K562 (cell line): Measurements from ENCODE around the gene LYAR. TPM values are rescaled to one million over a fixed set of nuclear protein-coding genes. Genes with fewer than 3 reads are reported as not detected.

Experiments
- ARID1B ChIP-seq: fragments of 450-650 bp; IDR thresholded peaks from 2 replicates; pipeline ENCODE4 v1.6.1; 2016; ENCODE audit warnings: antibody characterized with exemption, mild to moderate bottlenecking, inconsistent platforms
- CBX1 ChIP-seq: sonication (generic); IDR thresholded peaks from 2 replicates; pipeline ENCODE4 v1.6.1; 2016; ENCODE audit warnings: antibody characterized with exemption, low read depth, mild to moderate bottlenecking
- CBX5 ChIP-seq: IDR thresholded peaks from 2 replicates; pipeline ENCODE4 v1.6.1; 2014; ENCODE audit warnings: low read depth, borderline replicate concordance
- DDX20 ChIP-seq: fragments of 450-650 bp; IDR thresholded peaks from 2 replicates; pipeline ENCODE4 v1.6.1; 2016; ENCODE audit warnings: missing genetic modification characterization, low read depth, mild to moderate bottlenecking, missing compliant biosample characterization, moderate library complexity
- DPF2 ChIP-seq: fragments of 450-650 bp; IDR thresholded peaks from 2 replicates; pipeline ENCODE4 v1.6.1; 2016
- MEF2D ChIP-seq: conservative IDR thresholded peaks from 2 replicates; pipeline ENCODE4 v1.6.1; 2016; ENCODE audit warnings: low read depth, missing genetic modification characterization, missing compliant biosample characterization
- MEIS2 ChIP-seq: fragments of 450-650 bp; IDR thresholded peaks from 2 replicates; pipeline ENCODE4 v1.6.1; 2014; ENCODE audit warnings: mild to moderate bottlenecking; ENCODE audit not compliant: partially characterized antibody
- MYC ChIP-seq, 2 experiments: fragments of 250-450 bp in 1 of 2; sonication (Bioruptor Pico) in 1 of 2; IDR thresholded peaks; 2 replicates each; pipeline versions ENCODE4 v1.5.1 to v1.6.1; 2012 to 2021; ENCODE audit warnings: low read depth in 2 of 2, borderline replicate concordance in 1 of 2, improper control_type of control experiment in 1 of 2, low read length in 1 of 2, mild to moderate bottlenecking in 1 of 2, moderate library complexity in 1 of 2
- RBM25 ChIP-seq: fragments of 200-400 bp; formaldehyde crosslinking; IDR thresholded peaks from 2 replicates; pipeline ENCODE4 v1.6.1; 2018; ENCODE audit warnings: low read length, low read depth, moderate library complexity; ENCODE audit not compliant: severe bottlenecking
- RFX1 ChIP-seq: fragments of 450-650 bp; IDR thresholded peaks from 2 replicates; pipeline ENCODE4 v1.6.1; 2016; ENCODE audit warnings: mild to moderate bottlenecking, moderate library complexity
- SAFB ChIP-seq: fragments of 200-400 bp; formaldehyde crosslinking; IDR thresholded peaks from 2 replicates; pipeline ENCODE4 v1.6.1; 2017; ENCODE audit warnings: low read depth, low read length, borderline replicate concordance
- SIRT6 ChIP-seq: IDR thresholded peaks from one replicate; pipeline ENCODE4 v1.6.1; 2012; ENCODE audit warnings: low read depth, mild to moderate bottlenecking, control low read depth, inconsistent platforms, low read length, moderate library complexity
- SMAD1 ChIP-seq: fragments of 150-350 bp; IDR thresholded peaks from 2 replicates; pipeline ENCODE4 v1.6.1; 2014; ENCODE audit warnings: low read length, low read depth; ENCODE audit not compliant: partially characterized antibody
- TAF15 ChIP-seq: fragments of 200-400 bp; formaldehyde crosslinking; IDR thresholded peaks from 2 replicates; pipeline ENCODE4 v1.6.1; 2017; ENCODE audit warnings: mild to moderate bottlenecking, low read depth, low read length, moderate library complexity
- TAF9B ChIP-seq: fragments of 450-650 bp; IDR thresholded peaks from 2 replicates; pipeline ENCODE4 v1.6.1; 2018; ENCODE audit warnings: mild to moderate bottlenecking; ENCODE audit not compliant: partially characterized antibody
- TBP ChIP-seq: optimal IDR thresholded peaks from 2 replicates; pipeline ENCODE3; 2011; ENCODE audit warnings: low read depth, low read length, improper control_type of control experiment
- TRIM24 ChIP-seq, 2 experiments: fragments of 450-650 bp; IDR thresholded peaks; 2 replicates each; pipeline ENCODE4 v1.6.1; 2016
- ZNF23 ChIP-seq: fragments of 250-450 bp; sonication (Bioruptor Pico); IDR thresholded peaks from 2 replicates; pipeline ENCODE4 v1.4.0; 2020; ENCODE audit warnings: mild to moderate bottlenecking
- ZNF311 ChIP-seq: fragments of 250-450 bp; sonication (Bioruptor Pico); IDR thresholded peaks from 2 replicates; pipeline ENCODE4 v1.4.0; 2020; ENCODE audit warnings: mild to moderate bottlenecking, moderate library complexity
- ZNF41 ChIP-seq: fragments of 250-450 bp; sonication (Bioruptor Pico); conservative IDR thresholded peaks from 2 replicates; pipeline ENCODE4 v1.4.0; 2020; ENCODE audit warnings: mild to moderate bottlenecking
- ZNF785 ChIP-seq: fragments of 250-450 bp; sonication (Bioruptor Pico); IDR thresholded peaks from 2 replicates; pipeline ENCODE4 v1.4.0; 2020; ENCODE audit warnings: mild to moderate bottlenecking
- polyA plus RNA-seq, 8 experiments: library from polyadenylated mRNA; depleted of rRNA in 4 of 8; stranded (reverse) in 5 of 8; unstranded in 3 of 8; fragments of >200 nt; fragmentation: Nextera tagmentation in 2 of 8; fragmentation: Illumina TruSeq in 1 of 8; extraction: Ambion mirVana in 2 of 8; extraction: Trizol in 1 of 8; gene quantifications; 2 replicates each; pipeline versions ENCODE4 v1.2.1 to v1.2.3, GENCODE V29; 2011 to 2014; ENCODE audit warnings: inconsistent platforms in 1 of 8, missing spikeins in 1 of 8
- total RNA-seq, 7 experiments: library from RNA; depleted of rRNA in 6 of 7; stranded (reverse); fragments of >200 nt in 6 of 7; fragmentation: Illumina TruSeq in 2 of 7; extraction: Trizol in 2 of 7; gene quantifications; 2 replicates each; pipeline versions ENCODE4 v1.2.1 to v1.2.3, GENCODE V29; 2011 to 2021; ENCODE audit warnings: low replicate concordance in 1 of 7
- TF ChIP-seq, protein P1 (sequence below): fragments of 450-650 bp; formaldehyde crosslinking; IDR thresholded peaks from 2 replicates; pipeline ENCODE4 v1.4.0; 2020; ENCODE audit warnings: mild to moderate bottlenecking, moderate library complexity
- TF ChIP-seq, protein P2 (sequence below): fragments of 450-650 bp; IDR thresholded peaks from 2 replicates; pipeline ENCODE4 v1.6.1; 2017; ENCODE audit warnings: antibody characterized with exemption, mild to moderate bottlenecking
- TF ChIP-seq, protein P3 (sequence below): fragments of 450-650 bp; conservative IDR thresholded peaks from 2 replicates; pipeline ENCODE4 v1.6.1; 2016; ENCODE audit warnings: missing genetic modification characterization, low read depth, mild to moderate bottlenecking, control low read depth, missing compliant biosample characterization

The LYAR gene
- total and polyA plus RNA-seq, 9 of the 15 experiments (the other 6 are each of a cell fraction or from before 2014, with no cell fraction given), result 28.3 to 172 (median 127) TPM

DNA sequence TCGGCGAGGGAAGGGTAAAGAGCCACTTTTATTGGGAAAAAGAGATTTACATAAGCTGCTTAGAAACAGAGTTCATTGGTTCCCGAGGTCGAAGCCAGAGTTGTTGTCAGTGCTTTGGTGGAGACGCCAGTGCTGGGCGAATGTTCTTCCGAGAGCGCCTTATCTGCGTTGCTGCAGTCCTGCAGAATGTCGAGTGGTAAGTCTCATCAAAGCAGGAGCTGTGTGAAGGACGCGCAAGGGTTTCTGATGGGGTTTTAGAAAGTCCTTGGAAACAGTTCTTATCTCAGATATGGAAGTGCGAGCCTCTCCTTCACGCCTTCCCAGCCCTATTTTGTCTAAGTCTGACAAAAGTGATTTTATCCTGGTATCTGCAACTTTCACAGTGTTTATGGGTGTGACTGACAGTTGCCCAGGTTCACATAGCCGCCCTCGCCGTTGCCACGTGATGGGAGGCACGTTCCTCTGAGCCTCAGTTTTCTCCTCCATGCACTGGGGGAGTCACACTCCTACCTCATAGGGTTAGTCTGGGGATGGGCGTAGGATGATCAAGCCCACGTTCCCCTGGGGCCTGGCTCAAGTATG is 49.6 kb upstream of the LYAR start (continued):
- TF ChIP-seq ZNF41 (CRISPR knock-in tag) (no peak), TBP (no peak), DDX20 (no peak), SAFB (no peak), TAF9B (no peak), TAF15 (no peak), MEIS2 (peak; percentile 29), TRIM24 (IDR thresholded peaks at IDR 0.05) (peak in 1 of 2 experiments; percentile 24; a peak in 1 of 4 replicates), SIRT6 (no peak), ARID1B (peak; percentile 74), ZNF311 (CRISPR knock-in tag) (no peak), SMAD1 (no peak), CBX1 (no peak), MEF2D (no peak), RBM25 (no peak), CBX5 (no peak), MYC (IDR thresholded peaks at IDR 0.05; ENCODE audit: low read depth, low read length) (0 out of 2 replicates have a peak, but pooled peaks have one; percentile 14), MYC (CRISPR knock-in tag; IDR thresholded peaks at IDR 0.05; ENCODE audit: borderline replicate concordance, low read depth) (no peak), DPF2 (peak; percentile 75), ZNF23 (CRISPR knock-in tag) (no peak), ZNF785 (CRISPR knock-in tag) (no peak), RFX1 (peak; percentile 37)
- TF ChIP-seq, protein P1, sequence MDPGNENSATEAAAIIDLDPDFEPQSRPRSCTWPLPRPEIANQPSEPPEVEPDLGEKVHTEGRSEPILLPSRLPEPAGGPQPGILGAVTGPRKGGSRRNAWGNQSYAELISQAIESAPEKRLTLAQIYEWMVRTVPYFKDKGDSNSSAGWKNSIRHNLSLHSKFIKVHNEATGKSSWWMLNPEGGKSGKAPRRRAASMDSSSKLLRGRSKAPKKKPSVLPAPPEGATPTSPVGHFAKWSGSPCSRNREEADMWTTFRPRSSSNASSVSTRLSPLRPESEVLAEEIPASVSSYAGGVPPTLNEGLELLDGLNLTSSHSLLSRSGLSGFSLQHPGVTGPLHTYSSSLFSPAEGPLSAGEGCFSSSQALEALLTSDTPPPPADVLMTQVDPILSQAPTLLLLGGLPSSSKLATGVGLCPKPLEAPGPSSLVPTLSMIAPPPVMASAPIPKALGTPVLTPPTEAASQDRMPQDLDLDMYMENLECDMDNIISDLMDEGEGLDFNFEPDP (CRISPR knock-in tag), result no peak
- TF ChIP-seq, protein P2, sequence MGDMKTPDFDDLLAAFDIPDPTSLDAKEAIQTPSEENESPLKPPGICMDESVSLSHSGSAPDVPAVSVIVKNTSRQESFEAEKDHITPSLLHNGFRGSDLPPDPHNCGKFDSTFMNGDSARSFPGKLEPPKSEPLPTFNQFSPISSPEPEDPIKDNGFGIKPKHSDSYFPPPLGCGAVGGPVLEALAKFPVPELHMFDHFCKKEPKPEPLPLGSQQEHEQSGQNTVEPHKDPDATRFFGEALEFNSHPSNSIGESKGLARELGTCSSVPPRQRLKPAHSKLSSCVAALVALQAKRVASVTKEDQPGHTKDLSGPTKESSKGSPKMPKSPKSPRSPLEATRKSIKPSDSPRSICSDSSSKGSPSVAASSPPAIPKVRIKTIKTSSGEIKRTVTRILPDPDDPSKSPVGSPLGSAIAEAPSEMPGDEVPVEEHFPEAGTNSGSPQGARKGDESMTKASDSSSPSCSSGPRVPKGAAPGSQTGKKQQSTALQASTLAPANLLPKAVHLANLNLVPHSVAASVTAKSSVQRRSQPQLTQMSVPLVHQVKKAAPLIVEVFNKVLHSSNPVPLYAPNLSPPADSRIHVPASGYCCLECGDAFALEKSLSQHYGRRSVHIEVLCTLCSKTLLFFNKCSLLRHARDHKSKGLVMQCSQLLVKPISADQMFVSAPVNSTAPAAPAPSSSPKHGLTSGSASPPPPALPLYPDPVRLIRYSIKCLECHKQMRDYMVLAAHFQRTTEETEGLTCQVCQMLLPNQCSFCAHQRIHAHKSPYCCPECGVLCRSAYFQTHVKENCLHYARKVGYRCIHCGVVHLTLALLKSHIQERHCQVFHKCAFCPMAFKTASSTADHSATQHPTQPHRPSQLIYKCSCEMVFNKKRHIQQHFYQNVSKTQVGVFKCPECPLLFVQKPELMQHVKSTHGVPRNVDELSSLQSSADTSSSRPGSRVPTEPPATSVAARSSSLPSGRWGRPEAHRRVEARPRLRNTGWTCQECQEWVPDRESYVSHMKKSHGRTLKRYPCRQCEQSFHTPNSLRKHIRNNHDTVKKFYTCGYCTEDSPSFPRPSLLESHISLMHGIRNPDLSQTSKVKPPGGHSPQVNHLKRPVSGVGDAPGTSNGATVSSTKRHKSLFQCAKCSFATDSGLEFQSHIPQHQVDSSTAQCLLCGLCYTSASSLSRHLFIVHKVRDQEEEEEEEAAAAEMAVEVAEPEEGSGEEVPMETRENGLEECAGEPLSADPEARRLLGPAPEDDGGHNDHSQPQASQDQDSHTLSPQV, result no peak
- TF ChIP-seq, protein P3, sequence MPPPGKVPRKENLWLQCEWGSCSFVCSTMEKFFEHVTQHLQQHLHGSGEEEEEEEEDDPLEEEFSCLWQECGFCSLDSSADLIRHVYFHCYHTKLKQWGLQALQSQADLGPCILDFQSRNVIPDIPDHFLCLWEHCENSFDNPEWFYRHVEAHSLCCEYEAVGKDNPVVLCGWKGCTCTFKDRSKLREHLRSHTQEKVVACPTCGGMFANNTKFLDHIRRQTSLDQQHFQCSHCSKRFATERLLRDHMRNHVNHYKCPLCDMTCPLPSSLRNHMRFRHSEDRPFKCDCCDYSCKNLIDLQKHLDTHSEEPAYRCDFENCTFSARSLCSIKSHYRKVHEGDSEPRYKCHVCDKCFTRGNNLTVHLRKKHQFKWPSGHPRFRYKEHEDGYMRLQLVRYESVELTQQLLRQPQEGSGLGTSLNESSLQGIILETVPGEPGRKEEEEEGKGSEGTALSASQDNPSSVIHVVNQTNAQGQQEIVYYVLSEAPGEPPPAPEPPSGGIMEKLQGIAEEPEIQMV, result no peak
